OCI-LY7 (cell line): Measurements from ENCODE around the gene ABCB9.

Source experiments
- EZH2phosphoT487 ChIP-seq: fragments of 200-600 bp; sonication (generic); IDR thresholded peaks from 2 replicates; pipeline ENCODE4 v1.6.1; 2018; ENCODE audit warnings: low read depth, borderline replicate concordance, mild to moderate bottlenecking, mixed run types, antibody characterized with exemption, low read length, moderate library complexity, mixed read lengths
- TF ChIP-seq, protein P1 (sequence below): fragments of 200-600 bp; sonication (generic); conservative IDR thresholded peaks from 2 replicates; pipeline ENCODE4 v1.5.1; 2014; ENCODE audit warnings: mild to moderate bottlenecking, antibody characterized with exemption, low read length, moderate library complexity, mixed read lengths

DNA sequence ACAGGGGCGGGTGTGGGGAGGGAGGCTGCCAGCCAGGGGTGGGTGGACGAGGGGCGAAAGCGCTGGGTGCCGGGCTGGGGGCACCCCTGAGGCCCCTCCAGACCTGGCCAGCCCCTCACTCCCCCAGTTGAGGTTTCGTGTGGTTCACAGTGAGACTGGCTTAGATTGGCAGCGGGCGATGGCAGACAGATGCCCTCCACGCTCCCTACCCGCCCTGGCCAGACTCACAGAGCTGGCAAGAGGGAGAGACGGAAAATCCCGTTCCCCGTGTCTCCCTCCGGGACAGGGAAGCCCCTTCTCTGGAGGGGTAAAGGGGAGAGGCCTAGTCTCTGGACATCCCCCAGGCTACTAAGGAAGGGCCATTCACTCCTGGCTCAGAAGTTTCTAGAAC is 37.1 kb downstream of the ABCB9 start:
- TF ChIP-seq, protein P1, sequence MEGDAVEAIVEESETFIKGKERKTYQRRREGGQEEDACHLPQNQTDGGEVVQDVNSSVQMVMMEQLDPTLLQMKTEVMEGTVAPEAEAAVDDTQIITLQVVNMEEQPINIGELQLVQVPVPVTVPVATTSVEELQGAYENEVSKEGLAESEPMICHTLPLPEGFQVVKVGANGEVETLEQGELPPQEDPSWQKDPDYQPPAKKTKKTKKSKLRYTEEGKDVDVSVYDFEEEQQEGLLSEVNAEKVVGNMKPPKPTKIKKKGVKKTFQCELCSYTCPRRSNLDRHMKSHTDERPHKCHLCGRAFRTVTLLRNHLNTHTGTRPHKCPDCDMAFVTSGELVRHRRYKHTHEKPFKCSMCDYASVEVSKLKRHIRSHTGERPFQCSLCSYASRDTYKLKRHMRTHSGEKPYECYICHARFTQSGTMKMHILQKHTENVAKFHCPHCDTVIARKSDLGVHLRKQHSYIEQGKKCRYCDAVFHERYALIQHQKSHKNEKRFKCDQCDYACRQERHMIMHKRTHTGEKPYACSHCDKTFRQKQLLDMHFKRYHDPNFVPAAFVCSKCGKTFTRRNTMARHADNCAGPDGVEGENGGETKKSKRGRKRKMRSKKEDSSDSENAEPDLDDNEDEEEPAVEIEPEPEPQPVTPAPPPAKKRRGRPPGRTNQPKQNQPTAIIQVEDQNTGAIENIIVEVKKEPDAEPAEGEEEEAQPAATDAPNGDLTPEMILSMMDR, result no peak
- TF ChIP-seq EZH2phosphoT487, result no peak
